ENCODE results near the gene PSMG1. TPM values are rescaled to one million over a fixed set of nuclear protein-coding genes. Genes with fewer than 3 reads are reported as not detected.

The PSMG1 gene
- total and polyA plus RNA-seq, 9 donors = 29.6 to 42.0 (median 34.7) TPM

- no peaks in the 10 kb centered on the region for H3K27me3 ChIP-seq (ENCODE audit: control insufficient read depth, insufficient read depth, low read length)
- peaks cover 23% of the 10 kb centered on the region for H3K36me3 ChIP-seq (ENCODE audit: control insufficient read depth, insufficient read depth, low read length)
- H3K27ac ChIP-seq (ENCODE audit: low read length) = no peak overlapping the region
- DNase-seq = peak; percentile 25
- H3K4me3 ChIP-seq (ENCODE audit: low read length) = no peak overlapping the region
- no peaks in the 10 kb centered on the region for H3K4me1 ChIP-seq (ENCODE audit: control insufficient read depth, insufficient read depth, low read length)
- WGBS (ENCODE audit: insufficient coverage) = no CpG with 5 or more reads among the region's 3 CpGs
- H3K9me3 ChIP-seq (replicated peaks; ENCODE audit: control insufficient read depth, low read depth, low read length) = no peaks in the 10 kb centered on the region
Observed at GRCh38 chr21:39217356-39218081, 34.3 kb upstream of the PSMG1 start.

GRCh38 chr21:39216290-39216689 is 33.0 kb upstream of the PSMG1 start:
- Histone ChIP-seq H3K4me3 (ENCODE audit: low read length) (no peak overlapping the region), H3K4me1 (ENCODE audit: control insufficient read depth, insufficient read depth, low read length) (no peaks in the 10 kb centered on the region), H3K27me3 (ENCODE audit: control insufficient read depth, insufficient read depth, low read length) (no peaks in the 10 kb centered on the region), H3K36me3 (ENCODE audit: control insufficient read depth, insufficient read depth, low read length) (peaks cover 22% of the 10 kb centered on the region), H3K9me3 (replicated peaks; ENCODE audit: control insufficient read depth, low read depth, low read length) (no peaks in the 10 kb centered on the region), H3K27ac (ENCODE audit: low read length) (no peak overlapping the region)
- WGBS (ENCODE audit: insufficient coverage) = no CpG with 5 or more reads among the region's 2 CpGs
- DNase-seq = peak; percentile 19

- Histone ChIP-seq H3K4me1 (ENCODE audit: control insufficient read depth, insufficient read depth, low read length) (no peaks in the 10 kb centered on the region), H3K36me3 (ENCODE audit: control insufficient read depth, insufficient read depth, low read length) (peaks cover 23% of the 10 kb centered on the region), H3K9me3 (replicated peaks; ENCODE audit: control insufficient read depth, low read depth, low read length) (no peaks in the 10 kb centered on the region), H3K27me3 (ENCODE audit: control insufficient read depth, insufficient read depth, low read length) (no peaks in the 10 kb centered on the region), H3K27ac (ENCODE audit: low read length) (no peak overlapping the region), H3K4me3 (ENCODE audit: low read length) (no peak overlapping the region)
- whole genome bisulfite sequencing (ENCODE audit: insufficient coverage) = 95% methylated on average over 3 of the region's 7 CpGs
- DNase-seq = no peak
Observed at GRCh38 chr21:39215078-39215477, 31.8 kb upstream of the PSMG1 start.

GRCh38 chr21:39209334-39209688 is 26.1 kb upstream of the PSMG1 start:
- Histone ChIP-seq H3K9me3 (replicated peaks; ENCODE audit: control insufficient read depth, low read depth, low read length) (no peaks in the 10 kb centered on the region), H3K27ac (ENCODE audit: low read length) (no peak overlapping the region), H3K4me1 (ENCODE audit: control insufficient read depth, insufficient read depth, low read length) (no peaks in the 10 kb centered on the region), H3K36me3 (ENCODE audit: control insufficient read depth, insufficient read depth, low read length) (peaks cover 25% of the 10 kb centered on the region), H3K4me3 (ENCODE audit: low read length) (no peak overlapping the region), H3K27me3 (ENCODE audit: control insufficient read depth, insufficient read depth, low read length) (no peaks in the 10 kb centered on the region)
- whole genome bisulfite sequencing (ENCODE audit: insufficient coverage) = no CpG with 5 or more reads among the region's 2 CpGs
- DNase-seq = no peak

- Histone ChIP-seq H3K36me3 (ENCODE audit: control insufficient read depth, insufficient read depth, low read length) (peaks cover 25% of the 10 kb centered on the region), H3K9me3 (replicated peaks; ENCODE audit: control insufficient read depth, low read depth, low read length) (no peaks in the 10 kb centered on the region), H3K4me3 (ENCODE audit: low read length) (no peak overlapping the region), H3K27me3 (ENCODE audit: control insufficient read depth, insufficient read depth, low read length) (no peaks in the 10 kb centered on the region), H3K4me1 (ENCODE audit: control insufficient read depth, insufficient read depth, low read length) (no peaks in the 10 kb centered on the region), H3K27ac (ENCODE audit: low read length) (no peak overlapping the region)
- WGBS (ENCODE audit: insufficient coverage) = 93% methylated on average over 5 of the region's 6 CpGs
- no peak for DNase-seq
Observed at GRCh38 chr21:39208624-39209333, 25.5 kb upstream of the PSMG1 start.

- Histone ChIP-seq H3K36me3 (ENCODE audit: control insufficient read depth, insufficient read depth, low read length) (peaks cover 40% of the 10 kb centered on the region), H3K9me3 (replicated peaks; ENCODE audit: control insufficient read depth, low read depth, low read length) (no peaks in the 10 kb centered on the region), H3K4me3 (ENCODE audit: low read length) (no peak overlapping the region), H3K4me1 (ENCODE audit: control insufficient read depth, insufficient read depth, low read length) (no peaks in the 10 kb centered on the region), H3K27me3 (ENCODE audit: control insufficient read depth, insufficient read depth, low read length) (no peaks in the 10 kb centered on the region), H3K27ac (ENCODE audit: low read length) (no peak overlapping the region)
- WGBS (ENCODE audit: insufficient coverage) = no CpG with 5 or more reads among the region's 1 CpG
- DNase-seq = no peak
Observed at GRCh38 chr21:39204134-39204533, 20.9 kb upstream of the PSMG1 start.

- Histone ChIP-seq H3K4me1 (ENCODE audit: control insufficient read depth, insufficient read depth, low read length) (no peaks in the 10 kb centered on the region), H3K27ac (ENCODE audit: low read length) (no peak overlapping the region), H3K36me3 (ENCODE audit: control insufficient read depth, insufficient read depth, low read length) (peaks cover 40% of the 10 kb centered on the region), H3K4me3 (ENCODE audit: low read length) (no peak overlapping the region), H3K9me3 (replicated peaks; ENCODE audit: control insufficient read depth, low read depth, low read length) (no peaks in the 10 kb centered on the region), H3K27me3 (ENCODE audit: control insufficient read depth, insufficient read depth, low read length) (no peaks in the 10 kb centered on the region)
- 65% methylated on average over 2 of the region's 2 CpGs for WGBS (ENCODE audit: insufficient coverage)
- DNase-seq = no peak
Observed at GRCh38 chr21:39198800-39199199, 15.5 kb upstream of the PSMG1 start.

GRCh38 chr21:39197448-39198233 is 14.4 kb upstream of the PSMG1 start:
- H3K4me1 ChIP-seq (ENCODE audit: control insufficient read depth, insufficient read depth, low read length) = no peaks in the 10 kb centered on the region
- H3K4me3 ChIP-seq (ENCODE audit: low read length) = no peak overlapping the region
- H3K9me3 ChIP-seq (replicated peaks; ENCODE audit: control insufficient read depth, low read depth, low read length) = no peaks in the 10 kb centered on the region
- WGBS (ENCODE audit: insufficient coverage) = 100% methylated on average over 1 of the region's 5 CpGs
- no peak overlapping the region for H3K27ac ChIP-seq (ENCODE audit: low read length)
- DNase-seq = no peak
- H3K27me3 ChIP-seq (ENCODE audit: control insufficient read depth, insufficient read depth, low read length) = no peaks in the 10 kb centered on the region
- peaks cover 36% of the 10 kb centered on the region for H3K36me3 ChIP-seq (ENCODE audit: control insufficient read depth, insufficient read depth, low read length)

GRCh38 chr21:39196838-39197237 is 13.6 kb upstream of the PSMG1 start:
- Histone ChIP-seq H3K27ac (ENCODE audit: low read length) (no peak overlapping the region), H3K4me3 (ENCODE audit: low read length) (no peak overlapping the region), H3K4me1 (ENCODE audit: control insufficient read depth, insufficient read depth, low read length) (no peaks in the 10 kb centered on the region), H3K36me3 (ENCODE audit: control insufficient read depth, insufficient read depth, low read length) (peaks cover 32% of the 10 kb centered on the region), H3K9me3 (replicated peaks; ENCODE audit: control insufficient read depth, low read depth, low read length) (no peaks in the 10 kb centered on the region), H3K27me3 (ENCODE audit: control insufficient read depth, insufficient read depth, low read length) (no peaks in the 10 kb centered on the region)
- DNase-seq = no peak
- 80% methylated on average over 1 of the region's 1 CpG for WGBS (ENCODE audit: insufficient coverage)

GRCh38 chr21:39196310-39196709 is 13.1 kb upstream of the PSMG1 start:
- peaks cover 31% of the 10 kb centered on the region for H3K36me3 ChIP-seq (ENCODE audit: control insufficient read depth, insufficient read depth, low read length)
- WGBS (ENCODE audit: insufficient coverage) = 83% methylated on average over 1 of the region's 7 CpGs
- H3K4me3 ChIP-seq (ENCODE audit: low read length) = no peak overlapping the region
- no peaks in the 10 kb centered on the region for H3K27me3 ChIP-seq (ENCODE audit: control insufficient read depth, insufficient read depth, low read length)
- no peak overlapping the region for H3K27ac ChIP-seq (ENCODE audit: low read length)
- no peaks in the 10 kb centered on the region for H3K9me3 ChIP-seq (replicated peaks; ENCODE audit: control insufficient read depth, low read depth, low read length)
- no peaks in the 10 kb centered on the region for H3K4me1 ChIP-seq (ENCODE audit: control insufficient read depth, insufficient read depth, low read length)
- DNase-seq = no peak
